Neuronal stem cell (in vitro differentiated cells): ENCODE results near the gene DNAL4.

ENCODE experiments used
- DNase-seq: peaks from one replicate; pipeline ENCODE4 v3.0.0-alpha.2; 2013; ENCODE audit warnings: low spot score
- H2AFZ ChIP-seq: one replicate; pipeline ENCODE4 v1.6.1; 2013; ENCODE audit warnings: mild to moderate bottlenecking, low read length, inconsistent platforms
- H2AK5ac ChIP-seq: 2 replicates; pipeline ENCODE4 v1.6.1; 2013; ENCODE audit warnings: low read depth, mild to moderate bottlenecking, inconsistent platforms, low read length, moderate library complexity, mixed read lengths
- H2BK120ac ChIP-seq: 2 replicates; pipeline ENCODE4 v1.6.1; 2013; ENCODE audit warnings: low read depth, mild to moderate bottlenecking, inconsistent platforms, low read length, moderate library complexity, mixed read lengths
- H2BK12ac ChIP-seq: one replicate; pipeline ENCODE4 v1.6.1; 2013; ENCODE audit warnings: low read length, inconsistent platforms
- H2BK15ac ChIP-seq: 2 replicates; pipeline ENCODE4 v1.6.1; 2013; ENCODE audit warnings: mild to moderate bottlenecking, low read length, inconsistent platforms, mixed read lengths
- H2BK5ac ChIP-seq: one replicate; pipeline ENCODE4 v1.6.1; 2013; ENCODE audit warnings: inconsistent platforms, mild to moderate bottlenecking, low read length, moderate library complexity
- H3K14ac ChIP-seq: one replicate; pipeline ENCODE4 v1.6.1; 2013; ENCODE audit warnings: low read length, inconsistent platforms
- H3K18ac ChIP-seq: 2 replicates; pipeline ENCODE4 v1.6.1; 2013; ENCODE audit warnings: low read length, inconsistent platforms
- H3K23ac ChIP-seq: 2 replicates; pipeline ENCODE4 v1.6.1; 2013; ENCODE audit warnings: low read depth, mild to moderate bottlenecking, mixed read lengths, low read length, inconsistent platforms; ENCODE audit not compliant: poor library complexity
- H3K27ac ChIP-seq: replicated peaks from 3 replicates; pipeline ENCODE4 v1.5.1; 2013; ENCODE audit warnings: low read length, inconsistent platforms
- H3K27me3 ChIP-seq, 3 experiments: 2 replicates each; pipeline ENCODE4 v1.6.1; 2013; ENCODE audit warnings: low read length in 3 of 3, mild to moderate bottlenecking in 2 of 3, inconsistent platforms in 1 of 3, low read depth in 1 of 3, mixed read lengths in 1 of 3, moderate library complexity in 1 of 3; ENCODE audit not compliant: control insufficient read depth in 3 of 3, insufficient read depth in 3 of 3
- H3K36me3 ChIP-seq, 2 donors: replicated peaks in 1 of 2; 2 replicates each; pipeline ENCODE4 v1.6.1; 2013; ENCODE audit warnings: low read length in 2 of 2; ENCODE audit not compliant: control insufficient read depth in 2 of 2, insufficient read depth in 2 of 2
- H3K4ac ChIP-seq: 2 replicates; pipeline ENCODE4 v1.6.1; 2013; ENCODE audit warnings: inconsistent platforms, mild to moderate bottlenecking, low read length, moderate library complexity
- H3K4me1 ChIP-seq, 2 donors: 1 replicate in 1 of 2; 2 replicates in 1 of 2; pipeline ENCODE4 v1.6.1; 2013; ENCODE audit warnings: low read length in 2 of 2, low read depth in 1 of 2; ENCODE audit not compliant: control insufficient read depth in 2 of 2, insufficient read depth in 1 of 2
- H3K4me2 ChIP-seq: one replicate; pipeline ENCODE4 v1.6.1; 2013; ENCODE audit warnings: mild to moderate bottlenecking, low read length, inconsistent platforms; ENCODE audit not compliant: insufficient read depth, poor library complexity, severe bottlenecking
- H3K4me3 ChIP-seq, 2 donors: 2 replicates each; pipeline ENCODE4 v1.5.1; 2013; ENCODE audit warnings: low read length in 2 of 2, mild to moderate bottlenecking in 2 of 2, inconsistent platforms in 1 of 2, moderate library complexity in 1 of 2
- H3K79me1 ChIP-seq: one replicate; pipeline ENCODE4 v1.6.1; 2013; ENCODE audit warnings: low read depth, mild to moderate bottlenecking, inconsistent platforms, low read length, moderate library complexity
- H3K9ac ChIP-seq: one replicate; pipeline ENCODE4 v1.6.1; 2013; ENCODE audit warnings: mild to moderate bottlenecking, low read depth, low read length, inconsistent platforms; ENCODE audit not compliant: poor library complexity
- H3K9me3 ChIP-seq, 2 donors: replicated peaks in 1 of 2; 2 replicates each; pipeline versions ENCODE3 to v1.6.1; 2013; ENCODE audit warnings: low read length in 2 of 2, mild to moderate bottlenecking in 2 of 2, inconsistent platforms in 1 of 2, low read depth in 1 of 2, mixed read lengths in 1 of 2, moderate library complexity in 1 of 2; ENCODE audit not compliant: control insufficient read depth in 2 of 2, insufficient read depth in 1 of 2
- H4K8ac ChIP-seq: one replicate; pipeline ENCODE4 v1.6.1; 2013; ENCODE audit warnings: low read depth, mild to moderate bottlenecking, inconsistent platforms, low read length, moderate library complexity
- H4K91ac ChIP-seq: one replicate; pipeline ENCODE4 v1.6.1; 2013; ENCODE audit warnings: low read length, low read depth, mild to moderate bottlenecking, inconsistent platforms; ENCODE audit not compliant: poor library complexity
- WGBS, 2 donors: extraction: QIAGEN DNeasy Blood & Tissue Kit; methylation state at CpG; one replicate each; pipeline ENCODE4 v1.1.7; 2013; ENCODE audit warnings: missing lambda C conversion rate in 2 of 2, mixed read lengths in 1 of 2; ENCODE audit not compliant: insufficient read length in 2 of 2, insufficient replicate concordance in 1 of 2; ENCODE audit errors: extremely low coverage in 2 of 2; 5-methylcytosine and 5-hydroxymethylcytosine counted together

Gene DNAL4

GRCh38 chr22:38802671-38803121 is 8.8 kb upstream of the DNAL4 start:
- Histone ChIP-seq H3K18ac (no peak overlapping the region), H3K4me2 (no peak overlapping the region), H2AFZ (no peak overlapping the region), H4K91ac (no peak overlapping the region), H3K27ac (no peak overlapping the region), H2BK5ac (no peak overlapping the region), H3K4me3 (no peak overlapping the region), H3K9ac (no peak overlapping the region), H3K36me3 (no peaks in the 10 kb centered on the region), H2AK5ac (no peak overlapping the region), H3K4me1 (peaks cover 0 to 2% of the 10 kb centered on the region in 2 donors), H2BK12ac (no peak overlapping the region), H3K14ac (no peak overlapping the region), H4K8ac (no peak overlapping the region), H3K23ac (no peak overlapping the region), H2BK120ac (no peak overlapping the region), H3K79me1 (no peaks in the 10 kb centered on the region), H2BK15ac (no peak overlapping the region), H3K27me3 (peaks cover 0 to 16% (median 2%) of the 10 kb centered on the region in 3 experiments), H3K9me3 (peaks cover 0 to 3% of the 10 kb centered on the region in 2 donors), H3K4ac (no peak overlapping the region)
- no peak for DNase-seq
- no CpG with 5 or more reads among the region's 10 CpGs for WGBS, 2 donors

GRCh38 chr22:38799265-38800002 is 5.5 kb upstream of the DNAL4 start:
- Histone ChIP-seq H2BK15ac (no peak overlapping the region), H3K4ac (no peak overlapping the region), H3K27ac (no peak overlapping the region), H2AK5ac (no peak overlapping the region), H3K4me1 (peaks cover 0 to 2% of the 10 kb centered on the region in 2 donors), H3K4me2 (no peak overlapping the region), H2BK120ac (no peak overlapping the region), H2BK12ac (no peak overlapping the region), H3K27me3 (peaks cover 0 to 33% (median 2%) of the 10 kb centered on the region in 3 experiments), H2BK5ac (no peak overlapping the region), H2AFZ (no peak overlapping the region), H3K9me3 (peaks cover 0 to 3% of the 10 kb centered on the region in 2 donors), H4K91ac (no peak overlapping the region), H4K8ac (no peak overlapping the region), H3K79me1 (no peaks in the 10 kb centered on the region), H3K18ac (no peak overlapping the region), H3K4me3 (no peak overlapping the region), H3K36me3 (no peaks in the 10 kb centered on the region), H3K14ac (no peak overlapping the region), H3K9ac (no peak overlapping the region), H3K23ac (no peak overlapping the region)
- no peak for DNase-seq
- no CpG with 5 or more reads among the region's 6 CpGs for WGBS, 2 donors

- DNase-seq: no peak
- Histone ChIP-seq H3K14ac (no peak overlapping the region), H2AFZ (no peak overlapping the region), H2BK15ac (no peak overlapping the region), H2BK5ac (no peak overlapping the region), H3K4ac (no peak overlapping the region), H4K8ac (no peak overlapping the region), H4K91ac (no peak overlapping the region), H3K36me3 (no peaks in the 10 kb centered on the region), H3K4me3 (no peak overlapping the region), H2BK12ac (no peak overlapping the region), H3K4me1 (peaks cover 0 to 2% of the 10 kb centered on the region in 2 donors), H3K9ac (no peak overlapping the region), H3K18ac (no peak overlapping the region), H2BK120ac (no peak overlapping the region), H3K79me1 (peaks cover 3% of the 10 kb centered on the region), H3K9me3 (peaks cover 0 to 3% of the 10 kb centered on the region in 2 donors), H3K4me2 (no peak overlapping the region), H3K23ac (no peak overlapping the region), H3K27ac (no peak overlapping the region), H2AK5ac (no peak overlapping the region), H3K27me3 (peaks cover 0 to 33% (median 2%) of the 10 kb centered on the region in 3 experiments)
- WGBS, 2 donors: no CpG with 5 or more reads among the region's 5 CpGs
Observed at GRCh38 chr22:38798496-38798895, 4.6 kb upstream of the DNAL4 start.

- Histone ChIP-seq H3K4me1 (peaks cover 4% of the 10 kb centered on the region in 2 donors), H4K8ac (no peak overlapping the region), H3K18ac (no peak overlapping the region), H2BK15ac (no peak overlapping the region), H3K4me3 (no peak overlapping the region), H3K79me1 (peaks cover 5% of the 10 kb centered on the region), H4K91ac (no peak overlapping the region), H3K9ac (no peak overlapping the region), H2BK5ac (no peak overlapping the region), H2AFZ (no peak overlapping the region), H3K9me3 (peaks cover 0 to 3% of the 10 kb centered on the region in 2 donors), H3K4ac (no peak overlapping the region), H3K27ac (no peak overlapping the region), H2AK5ac (peak overlapping the region; percentile 17), H3K14ac (no peak overlapping the region), H2BK12ac (no peak overlapping the region), H3K36me3 (no peaks in the 10 kb centered on the region), H3K4me2 (no peak overlapping the region), H3K23ac (no peak overlapping the region), H2BK120ac (no peak overlapping the region), H3K27me3 (peaks cover 0 to 23% (median 2%) of the 10 kb centered on the region in 3 experiments)
- no peak for DNase-seq
- 100% methylated on average over 1 of the region's 12 CpGs; no CpG with 5 or more reads in 1 of the 2 donors for WGBS, 2 donors
Observed at GRCh38 chr22:38796262-38796957, 2.5 kb upstream of the DNAL4 start.
